DMS114 treated with DMSO at 0.1 percent for 48 hours (cell line): ENCODE measurements around the gene DIABLO.
"Not testable (repeated sequence)": the region's sequence is repeated elsewhere in the genome, so short reads cannot be mapped to it uniquely, and the experiment has no call there.

Source experiments
- DNase-seq: peaks from one replicate; lab custom pipeline; 2025; ENCODE audit not compliant: unreplicated experiment; lab: John Stamatoyannopoulos, UW

DIABLO gene

DNA sequence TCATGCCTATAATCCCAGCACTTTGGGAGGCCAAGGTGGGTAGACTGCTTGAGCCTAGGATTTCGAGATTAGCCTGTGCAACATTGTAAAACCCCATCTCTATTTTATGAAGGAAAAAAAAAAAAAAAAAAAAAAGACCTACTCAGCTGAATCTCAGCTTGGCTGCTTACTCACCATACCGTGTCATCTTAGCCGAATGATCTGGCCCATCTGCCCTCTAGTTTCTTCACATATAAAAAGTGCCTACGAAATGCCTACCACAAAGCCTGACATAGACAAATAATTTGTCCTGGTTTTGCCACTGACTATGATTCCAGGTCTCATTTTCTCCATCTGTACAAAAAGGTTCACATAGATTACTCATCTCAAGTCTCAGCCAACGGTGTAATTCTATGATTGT lies 10.1 kb downstream of the DIABLO start:
- DNase-seq = no peak

DNA sequence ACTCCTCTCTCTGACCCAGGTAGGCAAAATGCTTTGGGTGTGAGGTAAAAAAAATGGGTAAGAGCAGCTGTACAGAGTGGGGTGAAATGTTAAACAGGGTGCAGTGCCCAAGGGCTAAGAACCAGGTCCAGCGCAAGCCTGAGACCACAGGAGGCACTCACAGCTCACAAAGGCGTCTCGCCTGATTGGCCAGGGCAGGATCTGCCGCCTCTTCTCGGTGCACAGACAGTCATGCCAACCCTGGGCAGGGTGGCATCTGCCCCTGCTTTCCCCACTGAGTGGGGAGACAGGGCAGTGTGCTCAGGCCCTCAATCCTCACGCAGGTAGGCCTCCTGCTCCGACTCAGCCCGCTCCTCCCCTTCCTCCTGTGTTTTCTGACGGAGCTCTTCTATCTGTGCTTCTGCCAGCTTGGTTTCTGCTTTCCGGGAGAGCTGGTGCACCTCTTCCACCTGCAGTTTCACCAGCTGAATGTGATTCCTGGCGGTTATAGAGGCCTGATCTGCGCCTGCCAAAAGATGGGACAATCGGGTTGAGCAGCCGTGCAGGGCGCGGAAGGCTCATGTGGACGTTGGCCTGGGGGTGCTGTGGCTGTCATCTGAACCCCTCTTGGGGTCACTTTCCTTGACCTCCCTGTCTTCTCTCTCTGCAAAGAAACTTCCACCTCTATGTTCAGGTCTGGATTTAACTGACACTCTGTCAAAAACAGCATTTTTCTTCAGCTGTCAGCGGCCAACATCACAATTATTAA lies 17.6 kb downstream of the DIABLO start:
- no peak for DNase-seq

DNA sequence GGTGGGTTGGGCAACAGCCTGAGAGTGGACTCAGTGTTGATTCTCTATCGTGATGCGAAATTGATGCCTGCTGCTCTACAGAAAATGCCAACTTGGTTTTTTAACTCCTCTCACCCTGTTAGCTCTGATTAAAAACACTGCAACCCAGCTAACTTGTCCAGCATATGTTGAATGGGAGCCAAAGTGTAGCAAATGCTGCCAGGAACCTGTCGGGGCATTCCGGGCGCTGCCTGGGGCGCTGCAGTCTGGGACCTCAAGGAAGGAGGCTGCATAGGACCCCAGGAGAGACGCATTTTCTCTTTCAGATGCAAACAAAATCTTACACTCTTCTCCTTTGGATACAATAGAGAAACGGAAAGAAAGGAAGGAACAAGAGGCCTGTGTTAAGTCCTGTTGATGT lies 18.5 kb downstream of the DIABLO start:
- DNase-seq = no peak

DNA sequence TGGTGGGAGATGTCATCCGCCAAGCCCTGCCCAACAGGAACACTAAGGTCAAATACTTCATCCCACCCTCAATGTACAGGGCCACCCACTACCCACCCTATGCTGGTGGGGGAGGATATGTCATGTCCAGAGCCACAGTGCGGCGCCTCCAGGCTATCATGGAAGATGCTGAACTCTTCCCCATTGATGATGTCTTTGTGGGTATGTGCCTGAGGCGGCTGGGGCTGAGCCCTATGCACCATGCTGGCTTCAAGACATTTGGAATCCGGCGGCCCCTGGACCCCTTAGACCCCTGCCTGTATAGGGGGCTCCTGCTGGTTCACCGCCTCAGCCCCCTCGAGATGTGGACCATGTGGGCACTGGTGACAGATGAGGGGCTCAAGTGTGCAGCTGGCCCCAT lies 18.9 kb downstream of the DIABLO start:
- DNase-seq = no peak

DNA sequence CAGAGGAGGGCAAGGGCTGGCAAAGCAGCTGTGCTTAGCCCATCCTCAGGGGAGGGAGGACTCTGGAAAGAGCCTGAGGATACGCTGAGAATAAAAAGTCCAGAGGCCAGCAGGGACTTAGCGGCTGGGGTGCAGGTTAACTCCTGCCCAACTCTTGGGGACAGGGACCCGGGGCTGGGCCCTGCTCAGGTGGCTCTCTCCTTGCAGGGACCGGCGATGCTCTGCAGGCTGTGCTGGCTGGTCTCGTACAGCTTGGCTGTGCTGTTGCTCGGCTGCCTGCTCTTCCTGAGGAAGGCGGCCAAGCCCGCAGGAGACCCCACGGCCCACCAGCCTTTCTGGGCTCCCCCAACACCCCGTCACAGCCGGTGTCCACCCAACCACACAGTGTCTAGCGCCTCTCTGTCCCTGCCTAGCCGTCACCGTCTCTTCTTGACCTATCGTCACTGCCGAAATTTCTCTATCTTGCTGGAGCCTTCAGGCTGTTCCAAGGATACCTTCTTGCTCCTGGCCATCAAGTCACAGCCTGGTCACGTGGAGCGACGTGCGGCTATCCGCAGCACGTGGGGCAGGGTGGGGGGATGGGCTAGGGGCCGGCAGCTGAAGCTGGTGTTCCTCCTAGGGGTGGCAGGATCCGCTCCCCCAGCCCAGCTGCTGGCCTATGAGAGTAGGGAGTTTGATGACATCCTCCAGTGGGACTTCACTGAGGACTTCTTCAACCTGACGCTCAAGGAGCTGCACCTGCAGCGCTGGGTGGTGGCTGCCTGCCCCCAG lies 19.6 kb downstream of the DIABLO start:
- DNase-seq = no peak

DNA sequence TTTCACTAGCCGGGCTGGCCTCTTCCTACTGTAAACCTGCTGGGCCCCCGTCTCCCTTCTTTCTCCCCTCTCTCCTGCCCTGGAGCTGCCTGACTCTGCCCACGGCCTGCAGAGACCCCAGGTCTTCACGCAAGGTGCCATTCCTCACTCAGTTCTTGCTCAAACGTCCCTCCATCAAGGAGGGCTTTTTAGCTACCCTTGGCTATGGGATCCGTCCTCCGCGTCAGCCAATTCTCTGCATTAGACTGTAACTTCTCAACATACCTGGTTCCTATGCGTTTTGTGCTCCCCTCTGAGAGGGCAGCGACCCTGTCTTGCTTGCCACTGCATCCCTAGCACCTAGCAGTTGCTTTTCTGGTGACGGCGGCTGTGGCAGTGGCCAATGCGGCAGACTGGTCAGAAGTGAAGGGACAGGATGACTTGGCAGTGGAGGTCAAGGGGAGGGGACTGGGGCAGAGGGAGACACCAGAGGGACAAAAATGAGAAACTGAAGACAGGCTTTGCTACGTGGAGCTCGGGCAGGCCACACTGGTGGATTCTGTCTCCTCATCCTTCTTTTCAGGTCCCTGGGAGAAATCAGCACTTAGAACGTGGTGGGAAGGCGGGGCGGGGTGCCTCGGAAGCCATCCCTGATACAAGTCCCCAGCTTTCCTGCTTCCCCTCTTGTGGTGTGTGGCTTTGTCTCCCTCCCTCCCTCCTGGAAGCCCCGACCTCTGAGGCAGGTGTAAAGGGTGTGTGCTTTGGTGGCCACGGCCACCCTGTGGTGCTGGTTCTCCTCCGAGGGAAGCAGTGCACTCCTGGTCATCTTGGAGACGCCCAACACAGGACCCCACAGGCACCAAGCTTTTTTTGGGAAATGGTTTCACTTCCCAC lies 20.6 kb downstream of the DIABLO start:
- DNase-seq = no peak

DNA sequence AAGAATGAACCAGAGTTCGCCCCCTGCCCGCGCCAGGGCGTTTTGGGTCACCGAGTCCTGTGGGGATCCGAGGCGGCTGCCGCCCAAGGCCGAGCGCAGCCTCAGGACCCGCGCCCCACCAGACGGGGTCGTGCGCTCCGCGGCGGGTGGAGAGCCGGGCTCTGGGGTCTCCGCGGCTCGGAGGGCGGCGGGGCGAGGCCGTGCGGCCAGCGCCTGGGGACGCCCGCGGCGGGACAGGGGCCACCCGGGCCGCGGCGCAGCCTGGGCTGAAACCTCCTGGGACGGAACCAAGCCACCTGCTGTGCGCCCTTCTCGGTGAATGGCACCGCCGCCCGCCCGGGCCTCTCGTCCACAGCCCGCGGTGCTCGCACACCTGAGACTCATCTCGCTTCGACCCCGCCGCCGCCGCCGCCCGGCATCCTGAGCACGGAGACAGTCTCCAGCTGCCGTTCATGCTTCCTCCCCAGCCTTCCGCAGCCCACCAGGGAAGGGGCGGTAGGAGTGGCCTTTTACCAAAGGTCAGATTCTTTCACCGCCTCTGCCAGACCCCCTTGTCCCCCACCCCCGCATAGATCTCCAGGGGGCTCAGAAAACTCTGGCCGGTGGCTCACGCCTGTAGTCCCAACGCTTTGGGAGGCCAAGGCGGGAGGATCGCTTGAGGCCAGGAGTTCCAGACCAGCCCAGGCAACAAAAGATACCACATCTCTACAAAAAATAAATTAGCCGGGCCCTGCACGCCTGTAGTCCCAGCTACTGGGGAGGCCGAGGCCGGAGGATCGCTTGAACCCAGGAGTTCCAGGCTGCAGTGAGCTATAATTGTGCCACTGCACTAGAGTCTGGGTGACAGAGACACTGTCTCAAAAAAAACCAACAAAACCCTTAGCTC lies 21.4 kb downstream of the DIABLO start:
- DNase-seq = no peak

DNA sequence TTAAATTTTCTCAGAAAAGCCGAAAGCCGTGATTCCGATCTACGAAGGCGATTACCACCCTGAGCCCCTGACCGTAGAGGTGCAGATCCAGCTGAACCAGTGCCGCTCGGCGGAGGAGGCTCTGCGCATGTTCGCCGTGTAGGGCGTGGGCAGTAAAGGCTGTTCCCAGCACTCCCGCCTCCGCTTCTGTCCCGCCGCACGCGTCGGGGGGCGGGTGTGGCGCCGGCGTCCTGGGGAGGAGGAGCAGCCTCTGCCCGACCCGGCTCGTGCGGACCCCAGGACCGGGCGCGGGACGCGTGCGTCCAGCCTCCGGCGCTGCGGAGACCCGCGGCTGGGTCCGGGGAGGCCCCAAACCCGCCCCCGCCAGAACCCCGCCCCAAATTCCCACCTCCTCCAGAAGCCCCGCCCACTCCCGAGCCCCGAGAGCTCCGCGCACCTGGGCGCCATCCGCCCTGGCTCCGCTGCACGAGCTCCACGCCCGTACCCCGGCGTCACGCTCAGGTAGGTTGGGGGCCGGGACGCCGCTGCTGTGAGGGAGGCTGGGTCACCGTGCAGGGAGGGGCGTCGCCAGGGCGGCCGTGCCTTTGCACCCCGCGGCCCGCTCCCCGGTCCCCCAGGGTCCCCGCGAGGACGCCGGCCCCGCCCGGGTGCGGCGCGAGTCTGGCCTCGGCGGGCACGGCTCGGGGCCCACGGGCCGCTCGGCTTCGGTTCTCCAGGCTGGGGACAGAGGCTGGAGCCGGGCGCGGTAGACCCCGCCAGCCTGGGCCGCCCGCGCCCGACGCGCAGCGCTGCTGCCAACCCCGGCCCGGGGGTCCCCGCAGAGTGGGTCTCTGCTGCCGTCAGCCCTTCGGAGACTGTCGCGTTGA lies 22.3 kb downstream of the DIABLO start, which contains the start of gene B3GNT4:
B3GNT4 (plus strand) TSS at position 409 of the 866 bp plus-strand sequence. CDS start 910 bp downstream, outside the sequence.
- DNase-seq = peak; percentile 46

DNA sequence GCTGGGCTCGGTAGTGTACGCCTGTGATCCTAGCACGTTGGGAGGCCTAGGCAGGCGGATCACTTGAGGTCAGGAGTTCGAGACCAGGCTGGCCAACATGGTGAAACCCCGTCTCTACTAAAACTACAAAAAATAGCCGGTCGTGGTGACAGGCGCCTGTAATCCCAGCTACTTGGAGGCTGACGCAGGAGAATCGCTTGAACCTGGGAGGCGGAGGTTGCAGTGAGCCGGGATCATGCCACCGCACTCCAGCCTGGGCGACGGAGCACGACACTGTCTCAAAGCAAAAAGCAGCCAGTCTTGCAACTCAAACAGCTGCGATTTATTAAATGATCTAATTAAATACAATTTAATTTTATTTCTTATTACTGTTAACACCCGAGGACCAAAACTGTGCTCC lies 23.0 kb downstream of the DIABLO start:
- not testable (repeated sequence) for DNase-seq

DNA sequence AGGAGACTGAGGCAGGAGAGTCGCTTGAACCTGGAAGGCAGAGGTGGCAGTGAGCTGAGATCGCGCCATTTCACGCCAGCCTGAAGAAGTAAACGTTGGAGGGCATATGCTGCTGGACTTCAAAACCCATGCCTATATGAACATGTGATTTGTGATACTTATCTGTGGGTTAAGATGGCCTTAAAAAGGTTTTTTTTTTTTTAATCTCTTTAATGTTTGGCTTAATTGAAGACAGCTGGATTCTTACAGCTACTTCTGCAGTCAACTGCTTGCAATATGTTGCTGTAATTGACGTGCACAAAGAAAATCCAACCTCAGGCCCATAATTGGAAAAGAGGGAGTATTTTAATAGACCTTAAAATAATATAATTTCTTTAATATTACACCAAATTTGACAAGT lies 23.8 kb downstream of the DIABLO start:
- no peak for DNase-seq

DNA sequence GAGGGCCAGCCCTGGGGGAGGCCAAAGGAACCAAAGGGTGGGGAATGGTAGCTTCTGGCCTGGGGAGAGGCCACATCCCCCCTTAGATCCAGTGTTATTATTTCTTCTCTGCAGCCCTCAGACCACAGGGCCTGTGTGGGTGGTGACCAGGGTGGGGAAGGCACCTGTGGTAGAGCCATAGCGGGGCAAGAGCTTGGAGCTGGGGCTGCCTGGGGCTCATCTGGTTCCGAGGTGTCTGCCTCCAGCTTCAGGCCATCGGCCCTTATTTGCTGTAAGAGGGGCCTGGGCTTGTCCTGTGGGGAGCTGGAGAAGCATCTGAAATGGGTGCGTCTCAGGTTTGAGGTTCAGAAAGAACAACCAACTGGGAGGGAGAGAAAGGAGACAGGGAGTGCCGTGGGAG lies 24.5 kb downstream of the DIABLO start:
- DNase-seq = no peak

DNA sequence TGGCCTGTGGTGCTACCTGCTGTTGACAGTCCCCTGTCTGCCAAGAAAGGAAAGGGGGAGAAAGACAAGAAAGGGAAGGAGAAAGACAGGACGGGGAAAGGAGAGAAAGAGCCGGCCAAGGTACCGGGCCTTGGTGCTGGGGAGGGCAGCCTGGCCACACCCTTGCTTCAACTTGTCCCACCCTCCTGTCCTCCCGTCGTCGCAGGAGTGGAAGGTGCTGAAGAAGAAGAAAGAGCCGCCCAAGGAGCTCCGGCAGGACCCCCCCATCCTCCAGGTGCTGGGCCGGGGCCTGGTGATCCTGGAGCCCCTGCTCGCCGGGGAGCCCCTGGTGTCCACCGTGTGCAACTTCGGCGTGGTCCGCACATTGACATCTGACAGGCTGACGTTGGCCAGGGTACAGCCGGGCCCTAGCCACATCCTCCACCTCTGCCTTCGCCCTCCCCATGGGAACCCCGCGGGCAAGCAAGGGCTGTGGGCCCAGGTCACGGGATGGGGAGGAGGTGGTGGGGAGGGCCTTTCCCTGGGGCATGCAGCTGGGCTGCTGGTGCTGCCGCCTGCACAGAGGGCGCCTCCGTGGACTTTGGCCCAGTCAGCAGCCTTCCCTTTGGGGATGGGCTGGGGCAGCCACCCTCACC lies 25.2 kb downstream of the DIABLO start:
- DNase-seq = no peak

DNA sequence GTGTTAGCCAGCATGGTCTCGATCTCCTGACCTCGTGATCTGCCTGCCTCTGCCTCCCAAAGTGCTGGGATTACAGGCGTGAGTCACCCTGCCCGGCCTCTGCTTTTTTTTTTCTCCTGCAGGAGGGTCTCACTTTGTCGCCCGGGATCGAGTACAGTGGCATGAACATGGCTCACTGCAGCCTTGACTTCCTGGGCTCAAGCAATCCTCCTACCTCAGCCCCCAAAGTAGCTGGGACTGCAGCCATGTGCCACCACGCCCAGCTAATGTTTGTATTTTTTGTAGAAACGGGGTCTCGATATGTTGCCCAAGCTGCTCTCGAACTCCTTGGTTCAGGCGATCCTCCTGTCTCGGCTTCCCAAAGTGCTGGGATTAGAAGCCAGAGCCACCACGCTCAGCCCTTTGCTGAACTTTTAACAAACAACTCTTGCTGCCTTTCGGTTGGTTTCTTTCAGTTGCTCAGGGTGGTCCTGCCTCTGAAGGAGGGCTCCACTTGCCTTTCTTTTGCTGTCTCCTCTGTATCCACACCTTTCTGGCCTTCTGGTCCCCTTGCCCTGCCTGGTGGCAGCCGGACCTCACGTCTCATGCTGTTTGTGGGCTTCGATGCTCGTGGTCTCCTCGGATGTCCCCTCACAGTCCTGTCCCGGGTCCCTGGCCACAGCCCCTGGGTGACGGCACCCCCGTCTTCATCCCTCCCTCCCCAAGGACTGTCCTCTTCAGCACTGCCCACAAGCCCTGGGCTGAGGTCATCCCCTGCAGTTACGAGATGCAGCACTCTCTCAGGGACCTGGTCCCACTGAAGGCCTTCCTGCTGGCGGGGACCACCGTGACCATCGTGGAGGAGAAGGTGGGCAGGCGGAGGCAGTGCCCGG lies 26.1 kb downstream of the DIABLO start:
- DNase-seq = no peak

DNA sequence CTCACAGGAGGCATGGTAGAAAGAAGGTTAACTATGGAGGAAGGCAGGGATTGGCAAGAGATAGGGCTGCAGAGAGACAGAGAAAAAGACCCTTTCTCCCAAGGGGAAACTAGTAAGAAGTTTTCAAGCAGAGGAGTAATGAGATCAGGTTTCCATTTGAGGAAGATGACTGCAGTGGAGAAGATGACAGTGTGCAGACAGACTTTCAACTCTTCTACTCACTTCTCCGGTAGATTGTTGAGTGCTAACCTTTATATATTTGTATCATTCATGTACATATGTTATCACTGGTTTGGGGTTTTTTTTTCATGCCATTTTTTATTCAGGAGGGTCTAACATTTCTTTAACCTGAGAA lies 28.3 kb downstream of the DIABLO start:
- DNase-seq = no peak

DNA sequence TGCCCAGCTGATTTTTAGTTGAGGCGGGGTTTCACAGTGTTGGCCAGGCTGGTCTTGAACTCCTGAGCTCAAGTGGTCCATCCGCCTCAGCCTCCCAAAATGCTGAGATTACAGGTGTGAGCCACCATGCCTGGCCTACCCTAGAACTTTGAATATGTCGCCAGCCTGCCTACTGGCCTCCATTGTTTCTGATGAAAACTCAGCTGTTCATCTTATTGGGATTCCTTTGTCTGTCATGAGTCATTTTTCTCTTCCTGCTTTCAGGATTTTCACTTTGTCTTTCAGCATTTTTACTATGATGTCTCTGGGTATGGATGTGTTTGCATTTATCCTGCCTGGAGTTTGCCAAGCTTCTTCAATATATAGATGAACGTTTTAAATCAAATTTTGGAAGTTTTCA lies 30.4 kb downstream of the DIABLO start:
- no peak for DNase-seq

DNA sequence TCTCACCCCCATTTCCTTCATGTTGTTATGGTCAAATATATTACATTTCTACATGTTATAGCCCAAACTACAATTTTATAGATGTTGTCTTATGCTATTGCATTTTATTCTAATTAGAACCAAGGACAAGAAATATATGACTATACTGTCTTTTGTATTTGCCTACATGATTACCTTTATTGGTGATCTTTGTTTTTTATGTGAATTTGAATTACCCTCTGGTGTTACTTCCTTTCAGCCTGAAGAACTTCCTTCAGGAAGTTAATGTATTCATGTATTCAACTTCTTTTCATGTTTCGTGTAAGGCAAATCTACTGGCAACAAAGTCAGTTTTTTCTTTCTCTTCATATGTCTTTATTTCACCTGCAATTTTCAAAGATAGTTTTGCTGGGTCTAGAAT lies 31.0 kb downstream of the DIABLO start:
- no peak for DNase-seq

DNA sequence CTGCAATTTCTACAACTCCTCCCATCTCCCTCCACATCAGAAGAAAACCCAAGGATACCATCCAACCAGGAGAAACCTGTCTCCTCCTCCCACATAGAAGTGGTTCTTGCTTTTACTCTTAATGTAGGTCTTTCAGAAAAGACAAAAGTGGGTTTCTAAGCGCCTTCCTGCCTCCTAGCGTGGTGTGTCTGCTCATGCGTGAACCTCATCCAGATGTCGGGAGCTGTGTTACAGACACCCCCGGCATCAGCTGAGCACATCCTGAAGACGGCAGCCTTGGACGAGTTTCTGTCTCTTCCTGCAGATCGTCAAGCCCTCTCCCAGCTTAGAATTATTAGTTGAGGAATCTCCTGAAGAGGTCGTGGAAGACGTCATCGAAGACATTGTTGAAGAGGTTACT lies 33.4 kb downstream of the DIABLO start:
- DNase-seq = no peak
